Mammary epithelial cell (primary cell): Measurements from ENCODE around the gene ACKR2.

ENCODE experiments used
- EZH2 ChIP-seq: IDR thresholded peaks from 2 replicates; pipeline ENCODE4 v1.6.1; 2012; ENCODE audit warnings: low read length, inconsistent platforms, borderline replicate concordance
- TF ChIP-seq, protein P1 (sequence below), 2 donors: IDR thresholded peaks in 1 of 2; conservative IDR thresholded peaks in 1 of 2; 2 replicates each; pipeline ENCODE4 v1.5.1; 2011 to 2012; ENCODE audit warnings: inconsistent platforms in 2 of 2, low read length in 2 of 2, mild to moderate bottlenecking in 2 of 2, control low read depth in 1 of 2, low read depth in 1 of 2; ENCODE audit not compliant: insufficient read depth in 1 of 2; ENCODE audit errors: extremely low read depth in 1 of 2

DNA sequence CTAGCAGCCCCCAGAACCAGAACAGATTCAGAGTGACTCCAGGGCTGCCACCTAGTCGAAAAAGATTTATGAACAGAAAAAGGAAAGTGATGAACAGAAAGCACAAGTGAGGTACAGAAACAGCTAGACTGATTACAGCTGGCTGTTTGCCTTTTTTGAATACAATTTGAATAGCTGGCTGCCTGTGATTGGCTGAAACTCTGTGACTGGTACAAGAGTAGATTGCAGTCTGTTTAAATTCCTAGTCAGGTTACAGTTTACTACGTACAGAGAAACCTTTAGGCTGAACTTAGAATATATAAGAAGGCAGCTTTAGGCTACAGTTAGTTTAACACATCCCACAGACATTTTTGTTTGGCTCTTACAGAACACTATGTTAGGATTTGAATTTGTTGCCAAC is 46.2 kb upstream of the ACKR2 start:
- no peak for TF ChIP-seq EZH2
- TF ChIP-seq, protein P1, sequence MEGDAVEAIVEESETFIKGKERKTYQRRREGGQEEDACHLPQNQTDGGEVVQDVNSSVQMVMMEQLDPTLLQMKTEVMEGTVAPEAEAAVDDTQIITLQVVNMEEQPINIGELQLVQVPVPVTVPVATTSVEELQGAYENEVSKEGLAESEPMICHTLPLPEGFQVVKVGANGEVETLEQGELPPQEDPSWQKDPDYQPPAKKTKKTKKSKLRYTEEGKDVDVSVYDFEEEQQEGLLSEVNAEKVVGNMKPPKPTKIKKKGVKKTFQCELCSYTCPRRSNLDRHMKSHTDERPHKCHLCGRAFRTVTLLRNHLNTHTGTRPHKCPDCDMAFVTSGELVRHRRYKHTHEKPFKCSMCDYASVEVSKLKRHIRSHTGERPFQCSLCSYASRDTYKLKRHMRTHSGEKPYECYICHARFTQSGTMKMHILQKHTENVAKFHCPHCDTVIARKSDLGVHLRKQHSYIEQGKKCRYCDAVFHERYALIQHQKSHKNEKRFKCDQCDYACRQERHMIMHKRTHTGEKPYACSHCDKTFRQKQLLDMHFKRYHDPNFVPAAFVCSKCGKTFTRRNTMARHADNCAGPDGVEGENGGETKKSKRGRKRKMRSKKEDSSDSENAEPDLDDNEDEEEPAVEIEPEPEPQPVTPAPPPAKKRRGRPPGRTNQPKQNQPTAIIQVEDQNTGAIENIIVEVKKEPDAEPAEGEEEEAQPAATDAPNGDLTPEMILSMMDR (conservative IDR thresholded peaks at IDR 0.05 in 1 of 2, IDR thresholded peaks at IDR 0.05 in 1 of 2; ENCODE audit: extremely low read depth in 1 of 2, insufficient read depth in 1 of 2, low read depth in 1 of 2, low read length in 2 of 2), result no peak
